HEK293 (cell line): ENCODE data around the gene FRMD4A.
"Not testable (repeated sequence)": the region's sequence is repeated elsewhere in the genome, so short reads cannot be mapped to it uniquely, and the experiment has no call there.

Experiments
- CTCF ChIA-PET: fragments of 350-600 bp; formaldehyde crosslinking; extraction: SDS; loops from one replicate; lab custom pipeline; 2021; ENCODE audit warnings: antibody characterized with exemption; lab: Yijun Ruan, JAX
- POLR2A ChIA-PET: fragments of 300-600 bp; formaldehyde crosslinking; extraction: SDS; loops from one replicate; lab custom pipeline; 2020; ENCODE audit warnings: antibody characterized with exemption, inconsistent platforms; lab: Yijun Ruan, JAX
- H3K27ac ChIP-seq: fragments of 200-500 bp; sonication (Bioruptor generic); 2 replicates; pipeline ENCODE4 v1.5.1; 2014; ENCODE audit warnings: low read depth, low read length, control low read depth, inconsistent platforms; ENCODE audit errors: extremely low read depth
- H3K36me3 ChIP-seq, 2 experiments: fragments of 200-500 bp in 1 of 2; sonication (Bioruptor generic) in 1 of 2; 1 replicate in 1 of 2; 2 replicates in 1 of 2; pipeline ENCODE4 v1.5.1; 2014 to 2017; ENCODE audit warnings: inconsistent platforms in 2 of 2, low read length in 2 of 2; ENCODE audit not compliant: control insufficient read depth in 2 of 2, insufficient read depth in 1 of 2
- H3K4me1 ChIP-seq: fragments of 200-500 bp; sonication (Bioruptor generic); 2 replicates; pipeline ENCODE4 v1.5.1; 2014; ENCODE audit warnings: mild to moderate bottlenecking, low read length, inconsistent platforms; ENCODE audit not compliant: control insufficient read depth, insufficient read depth
- H3K4me3 ChIP-seq: 2 replicates; pipeline ENCODE4 v1.5.1; 2011; ENCODE audit warnings: low read depth, mild to moderate bottlenecking, control low read depth, low read length, moderate library complexity
- H3K9me3 ChIP-seq: fragments of 200-500 bp; sonication (Bioruptor generic); 2 replicates; pipeline ENCODE4 v1.5.1; 2014; ENCODE audit warnings: low read depth, low read length, inconsistent platforms; ENCODE audit not compliant: control insufficient read depth, insufficient read depth
- EGR2 ChIP-seq: fragments of 450-650 bp; formaldehyde crosslinking; IDR thresholded peaks from 2 replicates; pipeline ENCODE4 v1.5.1; 2016; ENCODE audit warnings: low read depth, missing biosample characterization, missing genetic modification characterization
- KLF1 ChIP-seq: fragments of 450-650 bp; formaldehyde crosslinking; IDR thresholded peaks from 2 replicates; pipeline ENCODE4 v1.5.1; 2016; ENCODE audit warnings: missing biosample characterization, missing genetic modification characterization
- SALL2 ChIP-seq: fragments of 450-650 bp; formaldehyde crosslinking; IDR thresholded peaks from 2 replicates; pipeline ENCODE4 v1.5.0; 2017; ENCODE audit warnings: missing biosample characterization, mild to moderate bottlenecking, missing genetic modification characterization, borderline replicate concordance
- SCRT1 ChIP-seq: fragments of 450-650 bp; formaldehyde crosslinking; IDR thresholded peaks from 2 replicates; pipeline ENCODE4 v1.5.1; 2016; ENCODE audit warnings: missing biosample characterization, missing genetic modification characterization, borderline replicate concordance
- SP2 ChIP-seq: fragments of 450-650 bp; formaldehyde crosslinking; IDR thresholded peaks from 2 replicates; pipeline ENCODE4 v1.5.1; 2016; ENCODE audit warnings: missing biosample characterization, missing genetic modification characterization
- ZBTB1 ChIP-seq: fragments of 450-650 bp; formaldehyde crosslinking; IDR thresholded peaks from 2 replicates; pipeline ENCODE4 v1.5.1; 2016; ENCODE audit warnings: missing biosample characterization, missing genetic modification characterization
- ZBTB20 ChIP-seq: fragments of 450-650 bp; formaldehyde crosslinking; IDR thresholded peaks from 2 replicates; pipeline ENCODE4 v1.5.1; 2016; ENCODE audit warnings: missing biosample characterization, missing genetic modification characterization
- ZNF121 ChIP-seq: fragments of 450-650 bp; formaldehyde crosslinking; IDR thresholded peaks from 2 replicates; pipeline ENCODE4 v1.5.1; 2016; ENCODE audit warnings: missing biosample characterization, missing genetic modification characterization
- ZNF16 ChIP-seq: fragments of 450-650 bp; formaldehyde crosslinking; IDR thresholded peaks from 2 replicates; pipeline ENCODE4 v1.5.1; 2016; ENCODE audit warnings: low read depth, missing biosample characterization, missing genetic modification characterization
- ZNF23 ChIP-seq: fragments of 450-650 bp; formaldehyde crosslinking; IDR thresholded peaks from 2 replicates; pipeline ENCODE4 v1.5.1; 2016; ENCODE audit warnings: missing biosample characterization, missing genetic modification characterization, borderline replicate concordance
- ZNF354C ChIP-seq: fragments of 450-650 bp; formaldehyde crosslinking; IDR thresholded peaks from 2 replicates; pipeline ENCODE4 v1.5.1; 2016; ENCODE audit warnings: missing biosample characterization, missing genetic modification characterization, low read depth, borderline replicate concordance
- ZNF423 ChIP-seq: fragments of 450-650 bp; formaldehyde crosslinking; IDR thresholded peaks from 2 replicates; pipeline ENCODE4 v1.5.1; 2016; ENCODE audit warnings: missing biosample characterization, missing genetic modification characterization
- ZNF596 ChIP-seq: fragments of 450-650 bp; IDR thresholded peaks from 2 replicates; pipeline ENCODE4 v1.5.0; 2018; ENCODE audit warnings: missing biosample characterization, mild to moderate bottlenecking, missing genetic modification characterization, moderate library complexity
- ZNF701 ChIP-seq: fragments of 450-650 bp; formaldehyde crosslinking; IDR thresholded peaks from 2 replicates; pipeline ENCODE4 v1.5.1; 2016; ENCODE audit warnings: missing biosample characterization, missing genetic modification characterization
- TF ChIP-seq, protein P1 (sequence below): fragments of 450-650 bp; IDR thresholded peaks from 2 replicates; pipeline ENCODE4 v1.5.1; 2018; ENCODE audit warnings: missing biosample characterization, missing genetic modification characterization

Gene FRMD4A

GRCh38 chr10:13771992-13772391 is 558.7 kb downstream of the FRMD4A start (continued):
- no peak for TF ChIP-seq ZNF23 (tag by site-specific recombination)
- TF ChIP-seq ZNF423 (tag by site-specific recombination): no peak

GRCh38 chr10:13770760-13771493 is 559.8 kb downstream of the FRMD4A start:
- TF ChIP-seq ZNF121 (tag by site-specific recombination) (peak; percentile 69; the same call in 1 of the 2 replicates), SP2 (tag by site-specific recombination) (no peak)
- Histone ChIP-seq H3K36me3 (no peaks in the 10 kb centered on the region), H3K4me1 (no peaks in the 10 kb centered on the region), H3K9me3 (no peaks in the 10 kb centered on the region), H3K4me3 (no peak overlapping the region), H3K27ac (no peak overlapping the region)
- CTCF ChIA-PET: interaction anchor here (0.6 to 1.4 kb wide), 2 partner anchors 9 to 64 kb away, joined by 3 to 5 read pairs; no protein-coding TSS in a partner anchor
- POLR2A ChIA-PET: interaction anchor here (0.6 kb wide), 1 partner anchor 49 kb away, joined by 4 read pairs; no protein-coding TSS in a partner anchor

DNA sequence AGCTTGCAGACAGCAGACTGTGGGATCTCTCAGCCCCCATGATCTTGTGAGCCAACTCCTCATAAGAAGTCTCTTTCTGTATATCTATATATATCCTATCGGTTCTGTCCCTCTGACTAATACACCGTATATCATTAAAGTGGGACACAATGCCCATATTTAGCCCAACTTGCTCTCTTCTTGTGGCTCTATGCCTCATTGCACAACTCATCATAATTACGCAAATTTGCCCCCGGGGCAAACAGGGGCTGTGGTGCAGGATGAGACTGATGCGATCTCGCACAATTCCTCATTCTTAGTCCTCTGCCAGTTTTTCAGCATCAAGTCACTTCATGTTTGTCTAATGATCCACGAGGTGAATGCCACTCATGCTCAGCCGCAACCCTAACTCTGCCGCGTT is 560.8 kb downstream of the FRMD4A start:
- no peak for TF ChIP-seq KLF1 (tag by site-specific recombination)
- TF ChIP-seq ZNF16 (tag by site-specific recombination): no peak
- no peak for TF ChIP-seq ZNF354C
- no peak for TF ChIP-seq SALL2
- no peak for TF ChIP-seq ZNF701 (tag by site-specific recombination)
- CTCF ChIA-PET: no interaction called here

DNA sequence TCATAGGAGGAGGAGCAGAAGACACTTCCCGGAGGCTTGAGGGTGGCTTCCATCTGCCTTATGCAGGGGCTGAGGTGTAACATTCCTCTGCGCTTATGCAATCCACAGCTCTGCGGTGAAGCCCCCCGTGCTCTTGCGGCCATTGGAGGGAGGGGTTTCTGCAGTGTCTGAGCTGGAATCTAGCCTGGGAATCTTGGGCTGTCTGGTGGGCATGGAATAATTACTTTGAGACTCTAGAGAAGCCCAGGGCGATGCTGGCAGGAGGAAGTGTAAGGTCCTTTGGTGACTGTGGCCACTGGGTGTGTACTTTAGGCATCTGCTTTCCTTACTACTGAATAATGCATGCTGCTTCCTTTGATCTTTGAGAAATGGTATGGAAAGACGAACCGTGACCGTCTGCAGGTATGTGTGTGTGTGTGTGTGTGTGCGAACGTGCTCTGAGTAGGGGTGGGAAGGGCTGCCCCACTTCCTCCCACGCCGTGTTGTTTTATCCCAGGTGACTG is 563.0 kb downstream of the FRMD4A start:
- Histone ChIP-seq H3K9me3 (no peaks in the 10 kb centered on the region), H3K36me3 (no peaks in the 10 kb centered on the region), H3K4me3 (no peak overlapping the region), H3K4me1 (no peaks in the 10 kb centered on the region), H3K27ac (no peak overlapping the region)
- CTCF ChIA-PET: no interaction called here
- POLR2A ChIA-PET: no interaction called here
- TF ChIP-seq EGR2 (peak; percentile 52), ZBTB1 (tag by site-specific recombination) (no peak), ZNF596 (tag by site-specific recombination) (no peak), ZBTB20 (tag by site-specific recombination) (no peak), SCRT1 (no peak)
- TF ChIP-seq, protein P1, sequence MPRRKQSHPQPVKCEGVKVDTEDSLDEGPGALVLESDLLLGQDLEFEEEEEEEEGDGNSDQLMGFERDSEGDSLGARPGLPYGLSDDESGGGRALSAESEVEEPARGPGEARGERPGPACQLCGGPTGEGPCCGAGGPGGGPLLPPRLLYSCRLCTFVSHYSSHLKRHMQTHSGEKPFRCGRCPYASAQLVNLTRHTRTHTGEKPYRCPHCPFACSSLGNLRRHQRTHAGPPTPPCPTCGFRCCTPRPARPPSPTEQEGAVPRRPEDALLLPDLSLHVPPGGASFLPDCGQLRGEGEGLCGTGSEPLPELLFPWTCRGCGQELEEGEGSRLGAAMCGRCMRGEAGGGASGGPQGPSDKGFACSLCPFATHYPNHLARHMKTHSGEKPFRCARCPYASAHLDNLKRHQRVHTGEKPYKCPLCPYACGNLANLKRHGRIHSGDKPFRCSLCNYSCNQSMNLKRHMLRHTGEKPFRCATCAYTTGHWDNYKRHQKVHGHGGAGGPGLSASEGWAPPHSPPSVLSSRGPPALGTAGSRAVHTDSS (tag by site-specific recombination): no peak

More for the DNA sequence above, 560.8 kb downstream of the FRMD4A start:
- no peaks in the 10 kb centered on the region for H3K4me1 ChIP-seq
- no peak overlapping the region for H3K4me3 ChIP-seq
- H3K9me3 ChIP-seq: no peaks in the 10 kb centered on the region
- no peak overlapping the region for H3K27ac ChIP-seq
- POLR2A ChIA-PET: interaction anchor here (1.0 kb wide), 1 partner anchor 11 kb away, joined by 3 read pairs; no protein-coding TSS in a partner anchor
- no peaks in the 10 kb centered on the region for H3K36me3 ChIP-seq

DNA sequence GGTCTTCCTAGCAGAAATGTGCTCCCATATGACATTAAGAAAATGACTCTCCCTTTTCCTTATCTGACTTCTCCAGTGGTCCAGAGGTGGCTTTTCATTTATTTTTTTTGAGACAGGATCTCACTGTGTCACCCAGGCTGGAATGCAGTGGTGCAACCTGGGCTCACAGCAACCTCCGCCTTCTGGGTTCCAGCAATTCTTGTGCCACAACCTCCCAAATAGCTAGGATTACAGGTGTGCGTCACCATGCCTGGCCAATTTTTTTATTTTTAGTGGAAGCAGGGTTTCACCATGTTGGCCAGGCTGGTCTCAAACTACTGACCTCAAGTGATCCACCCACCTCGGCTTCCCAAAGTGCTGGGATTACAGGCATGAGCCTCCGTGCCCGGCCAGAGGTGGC is 563.6 kb downstream of the FRMD4A start:
- H3K4me3 ChIP-seq, CTCF ChIA-PET, H3K4me1 ChIP-seq, H3K9me3 ChIP-seq, H3K36me3 ChIP-seq, H3K27ac ChIP-seq, POLR2A ChIA-PET: not testable (repeated sequence)
